ENCODE results near the gene KCNK6.

- TF ChIP-seq, protein P1, sequence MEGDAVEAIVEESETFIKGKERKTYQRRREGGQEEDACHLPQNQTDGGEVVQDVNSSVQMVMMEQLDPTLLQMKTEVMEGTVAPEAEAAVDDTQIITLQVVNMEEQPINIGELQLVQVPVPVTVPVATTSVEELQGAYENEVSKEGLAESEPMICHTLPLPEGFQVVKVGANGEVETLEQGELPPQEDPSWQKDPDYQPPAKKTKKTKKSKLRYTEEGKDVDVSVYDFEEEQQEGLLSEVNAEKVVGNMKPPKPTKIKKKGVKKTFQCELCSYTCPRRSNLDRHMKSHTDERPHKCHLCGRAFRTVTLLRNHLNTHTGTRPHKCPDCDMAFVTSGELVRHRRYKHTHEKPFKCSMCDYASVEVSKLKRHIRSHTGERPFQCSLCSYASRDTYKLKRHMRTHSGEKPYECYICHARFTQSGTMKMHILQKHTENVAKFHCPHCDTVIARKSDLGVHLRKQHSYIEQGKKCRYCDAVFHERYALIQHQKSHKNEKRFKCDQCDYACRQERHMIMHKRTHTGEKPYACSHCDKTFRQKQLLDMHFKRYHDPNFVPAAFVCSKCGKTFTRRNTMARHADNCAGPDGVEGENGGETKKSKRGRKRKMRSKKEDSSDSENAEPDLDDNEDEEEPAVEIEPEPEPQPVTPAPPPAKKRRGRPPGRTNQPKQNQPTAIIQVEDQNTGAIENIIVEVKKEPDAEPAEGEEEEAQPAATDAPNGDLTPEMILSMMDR (IDR thresholded peaks at IDR 0.05; ENCODE audit: insufficient read depth, low read length): no peak
- no peak for TF ChIP-seq GABPA (IDR thresholded peaks at IDR 0.05; ENCODE audit: low read depth)
These were observed 40.7 kb downstream of the KCNK6 start for GRCh38 chr19:38360351-38360750.
